ENCODE results near the gene NGEF.
"Not testable (repeated sequence)": the region's sequence is repeated elsewhere in the genome, so short reads cannot be mapped to it uniquely, and the experiment has no call there.

NGEF gene

GRCh38 chr2:232925153-232925820, 87.8 kb downstream of the NGEF start:
- DNase-seq: no peak

GRCh38 chr2:232924433-232924832, 88.6 kb downstream of the NGEF start:
- DNase-seq: no peak

DNA sequence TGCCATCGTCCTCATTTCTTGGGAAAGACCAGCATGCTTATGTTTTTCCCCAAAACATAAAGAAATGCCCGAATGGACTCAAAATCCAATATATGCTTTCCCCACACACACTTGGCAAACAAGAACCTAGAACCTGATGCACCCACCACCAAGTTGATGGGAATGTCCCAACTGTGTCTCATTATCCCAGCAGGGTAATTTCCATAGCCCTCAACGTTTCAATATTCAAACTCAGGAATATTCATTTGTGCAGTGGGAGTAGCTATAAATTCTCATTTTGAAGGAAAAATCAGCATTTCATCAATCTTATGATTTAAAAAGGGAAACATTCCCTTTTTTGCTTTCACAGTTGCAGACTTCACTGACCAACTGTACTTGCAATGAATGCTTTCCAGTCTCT, 92.3 kb downstream of the NGEF start:
- DNase-seq: no peak

GRCh38 chr2:232920055-232920454, 93.0 kb downstream of the NGEF start:
- no peak for DNase-seq

- no peak for DNase-seq
Measured at GRCh38 chr2:232919141-232919540, 93.9 kb downstream of the NGEF start.

- DNase-seq: no peak
Measured at GRCh38 chr2:232913903-232914302, 99.2 kb downstream of the NGEF start.

- DNase-seq: no peak
Measured at GRCh38 chr2:232911712-232912277, 101.3 kb downstream of the NGEF start.

- DNase-seq: no peak
Measured at GRCh38 chr2:232910376-232910775, 102.7 kb downstream of the NGEF start.

DNA sequence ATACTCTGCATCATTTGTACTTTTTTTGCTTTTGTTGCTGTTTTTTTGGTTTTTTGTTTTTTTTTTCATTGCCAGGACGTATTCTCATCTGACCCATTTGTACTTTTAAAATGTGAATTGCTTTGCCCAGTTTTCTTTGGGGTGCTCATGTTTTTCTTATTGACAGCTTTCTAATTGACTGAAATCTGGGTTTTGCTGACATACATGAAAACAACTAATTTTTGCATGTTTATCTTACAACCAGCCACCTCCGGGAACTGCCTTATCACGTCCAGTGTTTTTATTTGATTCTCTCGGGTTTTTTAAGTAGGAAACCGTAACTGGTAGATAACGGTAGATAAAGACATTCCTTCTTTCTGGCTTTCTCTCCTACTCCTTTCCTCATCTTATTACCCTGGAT, 104.4 kb downstream of the NGEF start:
- no peak for DNase-seq

DNA sequence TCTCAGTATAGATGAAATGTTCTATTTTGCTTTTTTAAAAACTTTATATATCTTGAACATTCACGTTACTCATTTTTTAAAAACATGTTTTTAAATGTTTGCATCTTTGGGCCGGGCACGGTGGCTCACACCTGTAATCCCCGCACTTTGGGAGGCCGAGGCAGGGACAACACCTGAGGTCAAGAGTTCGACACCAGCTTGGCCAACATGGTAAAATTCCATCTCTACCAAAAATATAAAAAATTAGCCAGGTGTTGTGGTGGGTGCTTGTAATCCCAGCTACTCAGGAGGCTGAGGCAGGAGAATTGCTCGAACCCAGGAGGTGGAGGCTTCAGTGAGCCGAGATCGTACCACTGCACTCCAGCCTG, 105.4 kb downstream of the NGEF start:
- DNase-seq: not testable (repeated sequence)

DNA sequence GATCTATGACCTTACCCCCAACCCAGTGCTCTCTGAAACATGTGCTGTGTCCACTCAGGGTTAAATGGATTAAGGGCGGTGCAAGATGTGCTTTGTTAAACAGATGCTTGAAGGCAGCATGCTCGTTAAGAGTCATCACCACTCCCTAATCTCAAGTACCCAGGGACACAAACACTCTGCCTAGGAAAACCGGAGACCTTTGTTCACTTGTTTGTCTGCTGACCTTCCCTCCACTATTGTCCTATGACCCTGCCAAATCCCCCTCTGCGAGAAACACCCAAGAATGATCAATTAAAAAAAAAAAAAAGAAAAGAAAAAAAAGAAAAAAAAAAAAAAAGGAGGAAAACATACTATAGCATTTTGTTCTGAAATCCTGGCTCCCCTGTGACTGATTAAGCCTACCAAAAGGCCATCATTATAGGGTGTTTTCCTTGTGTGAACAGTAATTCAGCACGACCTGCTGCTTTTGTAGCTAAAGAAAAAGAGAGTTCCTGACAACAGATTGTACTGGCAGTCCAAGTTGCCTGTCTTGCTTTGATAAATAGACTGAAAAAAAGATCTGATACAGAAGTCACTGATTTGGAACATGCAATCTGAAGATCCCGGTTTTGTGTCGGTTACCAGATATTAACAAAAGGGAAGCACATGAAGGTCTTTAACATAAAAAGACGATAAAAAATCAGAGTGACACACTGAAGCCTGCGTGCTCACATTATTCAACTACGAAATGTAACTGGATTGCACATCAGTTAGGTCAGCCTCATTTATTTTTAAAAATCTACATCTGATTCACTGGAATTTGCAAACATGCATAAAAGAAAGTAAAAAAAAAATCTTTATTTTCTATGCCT, 106.0 kb downstream of the NGEF start:
- DNase-seq: not testable (repeated sequence)

DNA sequence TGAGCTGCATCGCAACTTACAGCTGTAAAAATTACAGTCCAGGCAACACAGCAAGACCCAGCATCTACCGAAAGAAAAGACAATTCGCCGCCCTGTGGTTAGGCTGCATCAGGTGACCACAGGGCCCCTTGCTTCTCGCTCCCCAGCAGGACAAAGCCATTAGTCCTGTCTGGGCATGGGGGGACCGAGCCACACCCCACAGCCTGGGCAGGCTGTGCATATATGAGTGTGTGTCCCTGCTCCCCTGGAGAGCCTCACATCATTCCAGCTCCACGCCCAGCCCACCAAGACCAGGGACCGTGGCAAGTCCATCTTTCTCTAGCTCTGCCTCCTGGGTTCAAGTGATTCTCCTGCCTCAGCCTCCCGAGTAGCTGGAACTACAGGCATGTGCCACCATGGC, 109.1 kb downstream of the NGEF start:
- no peak for DNase-seq

GRCh38 chr2:232901736-232902578, 111.1 kb downstream of the NGEF start:
- peak in 1 of 2 donors; percentile 34 for DNase-seq

GRCh38 chr2:232900811-232901735, 112.0 kb downstream of the NGEF start:
- DNase-seq: no peak

DNA sequence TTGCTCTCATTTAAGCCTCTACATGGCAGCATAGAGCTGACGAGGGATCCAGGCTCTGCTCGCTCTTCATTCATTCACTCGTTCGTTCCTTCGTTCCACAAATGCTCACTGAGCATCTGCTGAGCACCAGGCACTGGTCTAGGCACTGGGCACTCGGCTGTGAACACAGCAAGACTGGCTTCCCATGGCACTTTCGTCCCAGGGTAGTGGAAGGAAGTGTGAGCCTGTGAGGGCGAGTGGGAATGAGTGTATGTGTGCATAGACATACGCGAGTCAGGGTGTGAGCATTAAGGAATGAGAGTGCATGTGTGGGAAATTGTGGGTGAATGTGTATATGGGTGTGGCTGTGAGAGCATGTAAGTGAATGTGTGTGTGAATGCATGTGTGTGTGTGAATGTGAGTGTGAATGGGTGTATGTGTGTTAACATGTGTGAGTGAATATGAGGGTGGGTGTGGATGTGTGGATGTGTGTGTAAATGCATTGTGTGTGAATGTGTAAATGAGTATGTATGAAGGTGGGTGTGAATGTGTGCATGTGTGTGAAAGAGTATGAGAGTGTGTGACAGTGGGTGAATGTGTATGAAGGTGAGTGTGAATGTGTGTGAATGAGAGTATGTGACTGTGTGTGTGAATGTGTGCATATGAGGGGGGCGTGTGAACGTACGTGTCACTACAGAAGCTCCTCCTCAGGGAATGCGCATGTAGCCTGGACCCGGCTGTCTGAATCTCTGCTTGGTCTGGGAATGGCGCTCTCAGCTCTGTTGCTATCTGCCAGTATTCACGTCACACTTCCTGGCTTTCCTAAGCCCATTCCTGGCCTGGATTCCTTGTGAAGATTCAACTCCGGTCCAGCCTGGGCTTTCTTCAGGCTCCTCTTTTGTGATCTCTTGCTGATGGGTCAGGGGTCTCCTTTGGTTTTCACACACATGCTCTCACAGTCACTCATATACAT, 114.2 kb downstream of the NGEF start:
- DNase-seq: no peak

DNA sequence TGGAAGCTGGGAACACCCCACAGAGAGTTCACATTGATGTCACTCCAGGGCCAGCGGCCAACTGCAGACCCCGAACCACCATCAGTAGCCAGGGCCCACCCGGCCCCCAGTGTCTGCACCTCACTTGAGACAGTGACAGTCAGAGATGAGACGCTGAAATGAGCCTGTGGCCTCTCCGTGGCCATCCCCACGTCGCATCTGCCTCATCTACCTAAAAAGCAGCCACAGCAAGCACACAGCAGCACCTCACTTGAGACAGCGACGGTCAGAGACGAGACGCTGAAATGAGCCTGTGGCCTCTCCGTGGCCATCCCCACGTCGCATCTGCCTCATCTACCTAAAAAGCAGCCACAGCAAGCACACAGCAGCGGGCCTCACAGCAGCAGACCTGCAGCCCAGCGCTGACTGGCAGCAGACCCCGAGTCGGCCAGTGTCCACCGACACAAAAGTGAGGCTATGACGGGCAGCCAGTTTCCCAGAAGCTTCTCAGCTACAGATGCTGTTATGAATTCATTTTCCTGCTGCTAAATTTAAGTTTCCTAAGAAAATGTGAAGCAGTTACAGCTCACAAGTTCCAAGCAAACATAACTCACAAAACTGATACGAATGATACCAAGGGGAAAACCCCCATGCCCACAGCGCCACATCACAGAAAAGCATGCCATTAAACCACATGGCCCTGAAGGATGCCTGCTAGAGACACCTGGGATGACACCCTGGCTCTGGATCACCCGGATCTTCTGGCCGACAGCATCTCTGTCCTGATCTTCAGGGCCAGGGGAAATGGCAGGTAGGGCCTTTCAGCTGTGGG, 115.3 kb downstream of the NGEF start:
- DNase-seq: no peak

DNA sequence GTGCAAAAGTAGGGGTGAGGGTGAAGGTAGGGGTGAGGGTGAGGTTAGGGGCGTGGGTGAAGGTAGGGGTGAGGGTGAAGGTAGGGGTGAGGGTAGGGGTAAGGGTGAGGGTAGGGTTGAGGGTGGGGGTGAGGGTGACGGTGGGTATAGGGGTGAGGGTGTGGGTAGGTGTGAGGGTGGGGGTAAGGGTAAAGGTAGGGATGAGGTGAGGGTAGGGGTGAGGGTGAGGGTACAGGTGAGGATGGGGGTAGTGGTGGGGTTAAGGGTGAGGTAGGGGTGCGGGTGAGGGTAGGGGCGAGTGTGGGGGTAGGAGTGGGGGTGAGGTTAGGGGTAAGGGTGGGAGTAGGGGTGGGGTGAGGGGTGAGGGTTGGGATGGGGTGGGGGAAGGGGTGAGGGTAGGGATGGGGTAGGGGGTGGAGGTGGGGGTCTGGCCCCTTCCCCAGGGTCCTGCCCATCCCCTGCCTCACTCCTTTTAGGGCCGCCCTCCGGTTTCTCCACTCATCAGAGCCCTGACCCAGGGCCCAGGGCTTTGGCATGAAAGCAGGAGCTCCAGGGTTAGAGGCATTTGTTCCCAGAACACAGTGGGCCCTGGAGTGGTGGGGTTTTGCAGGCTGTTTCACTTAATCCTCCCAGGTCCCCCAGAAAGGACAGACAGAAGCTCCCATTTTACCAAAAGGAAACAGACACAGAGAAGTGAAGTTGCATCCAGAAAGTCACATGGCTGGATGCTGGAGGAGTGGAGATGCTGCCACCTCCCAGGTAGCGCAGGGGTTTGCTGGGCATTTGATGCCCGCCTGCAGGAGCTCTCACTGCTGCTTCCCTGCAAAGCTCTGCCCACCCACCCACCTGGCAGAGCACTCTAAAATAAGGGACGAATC, 116.1 kb downstream of the NGEF start:
- no peak for DNase-seq

DNA sequence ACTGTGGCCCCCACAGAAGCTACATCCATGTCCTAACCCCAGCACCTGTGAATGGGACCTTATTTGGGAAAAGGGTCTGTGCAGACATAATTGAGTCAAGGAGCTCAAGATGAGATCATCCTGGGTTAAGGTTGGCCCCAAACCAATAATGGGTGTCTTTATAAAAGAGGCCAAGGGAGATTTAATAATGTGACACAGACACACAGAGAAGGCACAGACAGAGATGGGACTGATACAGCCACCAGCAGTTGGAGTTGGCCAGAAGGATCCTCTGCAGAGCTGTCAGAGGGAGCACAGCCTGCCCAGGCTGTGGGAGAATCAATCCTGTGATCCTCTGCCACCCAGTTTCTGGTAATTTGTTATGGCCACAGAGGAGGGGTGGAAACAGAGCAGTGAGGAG, 116.9 kb downstream of the NGEF start:
- no peak for DNase-seq

GRCh38 chr2:232894746-232895145, 118.3 kb downstream of the NGEF start:
- DNase-seq: no peak
